GM10248 (cell line): Measurements from ENCODE around the gene TRRAP.
A peak's percentile ranks its signal among the peaks of the same experiment; 100 is the strongest.

Experiments
- CTCF ChIA-PET: fragments of 300-600 bp; sonication (Branson Sonifier 250); formaldehyde crosslinking; extraction: SDS; loops from one replicate; lab custom pipeline; 2021; ENCODE audit warnings: antibody characterized with exemption; lab: Yijun Ruan, JAX
- POLR2A ChIA-PET: fragments of 350-650 bp; sonication (Branson Sonifier 250); formaldehyde crosslinking; extraction: SDS; loops from one replicate; lab custom pipeline; 2020; ENCODE audit warnings: antibody characterized with exemption; lab: Yijun Ruan, JAX
- DNase-seq: peaks from one replicate; pipeline ENCODE4 v3.0.0; 2012; ENCODE audit errors: extremely low spot score
- TF ChIP-seq, protein P1 (sequence below): IDR thresholded peaks from 2 replicates; pipeline ENCODE4 v1.5.1; 2012; ENCODE audit warnings: mild to moderate bottlenecking, low read depth; ENCODE audit errors: extremely low read depth, missing control alignments, control extremely low read depth

TRRAP gene

DNA sequence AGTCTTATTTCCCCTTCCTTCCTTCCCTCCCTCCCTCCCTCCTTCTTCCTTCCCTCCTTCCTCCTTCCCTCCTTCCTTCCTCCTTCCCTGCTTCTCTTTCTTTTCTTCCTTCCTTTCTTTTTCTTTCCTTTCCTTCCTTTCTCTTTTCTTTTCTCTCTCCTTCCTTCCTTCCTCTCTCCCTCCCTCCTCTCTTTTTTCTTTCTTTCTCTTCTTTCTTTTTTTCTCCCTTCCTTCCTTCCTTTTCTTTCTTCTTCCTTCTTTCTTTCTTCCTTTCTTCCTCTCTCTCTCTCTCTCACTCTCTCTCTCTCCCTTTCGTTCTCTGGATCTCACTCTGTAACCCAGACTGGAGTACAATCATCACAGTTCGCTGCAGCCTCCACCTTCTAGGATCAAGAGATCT is 14.7 kb upstream of the TRRAP start:
- TF ChIP-seq, protein P1, sequence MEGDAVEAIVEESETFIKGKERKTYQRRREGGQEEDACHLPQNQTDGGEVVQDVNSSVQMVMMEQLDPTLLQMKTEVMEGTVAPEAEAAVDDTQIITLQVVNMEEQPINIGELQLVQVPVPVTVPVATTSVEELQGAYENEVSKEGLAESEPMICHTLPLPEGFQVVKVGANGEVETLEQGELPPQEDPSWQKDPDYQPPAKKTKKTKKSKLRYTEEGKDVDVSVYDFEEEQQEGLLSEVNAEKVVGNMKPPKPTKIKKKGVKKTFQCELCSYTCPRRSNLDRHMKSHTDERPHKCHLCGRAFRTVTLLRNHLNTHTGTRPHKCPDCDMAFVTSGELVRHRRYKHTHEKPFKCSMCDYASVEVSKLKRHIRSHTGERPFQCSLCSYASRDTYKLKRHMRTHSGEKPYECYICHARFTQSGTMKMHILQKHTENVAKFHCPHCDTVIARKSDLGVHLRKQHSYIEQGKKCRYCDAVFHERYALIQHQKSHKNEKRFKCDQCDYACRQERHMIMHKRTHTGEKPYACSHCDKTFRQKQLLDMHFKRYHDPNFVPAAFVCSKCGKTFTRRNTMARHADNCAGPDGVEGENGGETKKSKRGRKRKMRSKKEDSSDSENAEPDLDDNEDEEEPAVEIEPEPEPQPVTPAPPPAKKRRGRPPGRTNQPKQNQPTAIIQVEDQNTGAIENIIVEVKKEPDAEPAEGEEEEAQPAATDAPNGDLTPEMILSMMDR = no peak
- ChIA-PET POLR2A (no interaction called here), CTCF (no interaction called here)
- DNase-seq = no peak

GRCh38 chr7:98864731-98865453 is 13.4 kb upstream of the TRRAP start:
- DNase-seq = no peak
- TF ChIP-seq, protein P1 = no peak
- POLR2A ChIA-PET = no interaction called here
- CTCF ChIA-PET = interaction anchor here (1.0 kb wide), 1 partner anchor 14 kb away, joined by 3 read pairs; the partner anchor contains the start of gene TRRAP

GRCh38 chr7:98866351-98866750 is 12.0 kb upstream of the TRRAP start:
- TF ChIP-seq, protein P1 = no peak
- ChIA-PET CTCF (interaction anchor here (1.0 to 3.8 kb wide), 2 partner anchors 12 to 13 kb away, joined by 3 to 13 read pairs; partner anchors contain the start of gene TRRAP), POLR2A (no interaction called here)
- no peak for DNase-seq

- TF ChIP-seq, protein P1 = no peak
- ChIA-PET CTCF (interaction anchor here (3.8 kb wide), 1 partner anchor 11 kb away, joined by 13 read pairs; the partner anchor contains the start of gene TRRAP), POLR2A (no interaction called here)
- DNase-seq = no peak
These were observed 11.6 kb upstream of the TRRAP start for GRCh38 chr7:98866765-98867164.

- POLR2A ChIA-PET = no interaction called here
- TF ChIP-seq, protein P1 = no peak
- CTCF ChIA-PET = interaction anchor here (3.8 kb wide), 1 partner anchor 10 kb away, joined by 13 read pairs; the partner anchor contains the start of gene TRRAP
- DNase-seq = peak; percentile 10
These were observed 9.9 kb upstream of the TRRAP start for GRCh38 chr7:98868450-98868849.

GRCh38 chr7:98869027-98869596 is 9.2 kb upstream of the TRRAP start:
- DNase-seq = peak; percentile 17
- ChIA-PET CTCF (interaction anchor here (3.8 kb wide), 1 partner anchor 9 kb away, joined by 13 read pairs; the partner anchor contains the start of gene TRRAP), POLR2A (no interaction called here)
- TF ChIP-seq, protein P1 = no peak
